C4-2B (cell line): Measurements from ENCODE around the gene EXPH5.

Experiments
- ZFX ChIP-seq: fragments of 450-650 bp; IDR thresholded peaks from 2 replicates; pipeline ENCODE4 v1.6.1; 2017
- TF ChIP-seq, protein P1 (sequence below): fragments of 450-650 bp; conservative IDR thresholded peaks from 2 replicates; pipeline ENCODE4 v1.5.1; 2017; ENCODE audit warnings: mild to moderate bottlenecking

DNA sequence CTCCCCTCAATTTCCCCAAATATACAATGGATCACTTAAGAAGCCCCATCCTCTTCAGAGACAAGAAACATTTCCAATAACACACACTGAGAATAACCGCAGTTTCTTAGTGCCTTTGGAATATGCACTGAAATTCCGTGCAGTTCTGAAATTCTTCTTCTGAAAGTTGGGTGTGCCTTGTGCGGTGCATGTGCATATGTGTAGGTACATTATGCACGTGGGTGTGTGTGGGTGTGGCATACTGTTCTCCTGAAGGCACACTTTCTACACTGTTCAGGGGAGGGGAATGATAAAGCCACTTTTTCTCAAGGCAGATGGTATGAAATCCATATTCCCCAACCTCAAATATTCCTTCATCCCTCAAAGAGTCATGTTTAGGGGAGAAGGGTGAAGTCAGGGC is 1.7 kb downstream of the EXPH5 start:
- TF ChIP-seq, protein P1, sequence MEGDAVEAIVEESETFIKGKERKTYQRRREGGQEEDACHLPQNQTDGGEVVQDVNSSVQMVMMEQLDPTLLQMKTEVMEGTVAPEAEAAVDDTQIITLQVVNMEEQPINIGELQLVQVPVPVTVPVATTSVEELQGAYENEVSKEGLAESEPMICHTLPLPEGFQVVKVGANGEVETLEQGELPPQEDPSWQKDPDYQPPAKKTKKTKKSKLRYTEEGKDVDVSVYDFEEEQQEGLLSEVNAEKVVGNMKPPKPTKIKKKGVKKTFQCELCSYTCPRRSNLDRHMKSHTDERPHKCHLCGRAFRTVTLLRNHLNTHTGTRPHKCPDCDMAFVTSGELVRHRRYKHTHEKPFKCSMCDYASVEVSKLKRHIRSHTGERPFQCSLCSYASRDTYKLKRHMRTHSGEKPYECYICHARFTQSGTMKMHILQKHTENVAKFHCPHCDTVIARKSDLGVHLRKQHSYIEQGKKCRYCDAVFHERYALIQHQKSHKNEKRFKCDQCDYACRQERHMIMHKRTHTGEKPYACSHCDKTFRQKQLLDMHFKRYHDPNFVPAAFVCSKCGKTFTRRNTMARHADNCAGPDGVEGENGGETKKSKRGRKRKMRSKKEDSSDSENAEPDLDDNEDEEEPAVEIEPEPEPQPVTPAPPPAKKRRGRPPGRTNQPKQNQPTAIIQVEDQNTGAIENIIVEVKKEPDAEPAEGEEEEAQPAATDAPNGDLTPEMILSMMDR, result no peak
- no peak for TF ChIP-seq ZFX
